Medulla oblongata (tissue), 1 donor: Measurements from ENCODE around the gene PITHD1.
"Not testable (repeated sequence)": the region's sequence is repeated elsewhere in the genome, so short reads cannot be mapped to it uniquely, and the experiment has no call there.

ENCODE experiments used
- DNase-seq: peaks from one replicate; pipeline ENCODE4 v3.0.0-alpha.2; 2015; ENCODE audit errors: extremely low spot score

Gene PITHD1, protein sequence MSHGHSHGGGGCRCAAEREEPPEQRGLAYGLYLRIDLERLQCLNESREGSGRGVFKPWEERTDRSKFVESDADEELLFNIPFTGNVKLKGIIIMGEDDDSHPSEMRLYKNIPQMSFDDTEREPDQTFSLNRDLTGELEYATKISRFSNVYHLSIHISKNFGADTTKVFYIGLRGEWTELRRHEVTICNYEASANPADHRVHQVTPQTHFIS

DNA sequence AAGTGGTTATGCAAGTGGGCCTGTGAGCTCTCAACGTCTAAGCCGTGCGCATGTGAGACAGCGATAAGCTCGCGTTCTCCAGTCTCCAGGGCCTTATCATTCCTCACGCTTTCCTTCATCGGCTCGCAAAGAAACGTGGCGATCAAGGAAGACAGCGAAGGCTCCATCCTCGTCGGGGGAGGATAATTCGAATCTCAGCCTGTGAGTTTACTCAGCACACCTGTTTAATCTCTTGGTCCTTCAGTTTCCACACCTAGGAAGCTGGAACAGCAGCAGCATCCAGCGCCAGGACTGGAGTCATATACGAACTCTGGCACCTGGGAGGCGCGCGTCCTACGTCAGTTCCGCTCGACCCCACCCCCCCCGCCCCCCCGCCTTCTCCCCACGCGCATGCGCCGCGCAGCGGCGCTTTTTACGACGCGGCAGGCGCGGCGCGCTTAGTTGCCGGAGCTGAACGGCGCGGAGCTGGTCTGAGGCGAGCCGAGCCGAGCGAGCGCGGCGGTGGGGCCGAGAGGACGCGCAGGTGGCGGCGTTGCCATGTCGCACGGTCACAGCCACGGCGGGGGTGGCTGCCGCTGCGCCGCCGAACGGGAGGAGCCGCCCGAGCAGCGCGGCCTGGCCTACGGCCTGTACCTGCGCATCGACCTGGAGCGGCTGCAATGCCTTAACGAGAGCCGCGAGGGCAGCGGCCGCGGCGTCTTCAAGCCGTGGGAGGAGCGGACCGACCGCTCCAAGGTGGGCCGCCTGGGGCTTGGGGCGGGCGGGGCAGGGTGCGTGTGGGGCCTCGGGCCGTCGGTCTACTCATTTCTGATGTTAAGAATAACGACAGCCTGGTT, at the start of gene PITHD1:
Gene PITHD1, plus strand, starts transcription at position 440 of the 836 bp plus-strand sequence. Its CDS starts 98 bp downstream, at position 538.
- DNase-seq, result peak; percentile 86

DNA sequence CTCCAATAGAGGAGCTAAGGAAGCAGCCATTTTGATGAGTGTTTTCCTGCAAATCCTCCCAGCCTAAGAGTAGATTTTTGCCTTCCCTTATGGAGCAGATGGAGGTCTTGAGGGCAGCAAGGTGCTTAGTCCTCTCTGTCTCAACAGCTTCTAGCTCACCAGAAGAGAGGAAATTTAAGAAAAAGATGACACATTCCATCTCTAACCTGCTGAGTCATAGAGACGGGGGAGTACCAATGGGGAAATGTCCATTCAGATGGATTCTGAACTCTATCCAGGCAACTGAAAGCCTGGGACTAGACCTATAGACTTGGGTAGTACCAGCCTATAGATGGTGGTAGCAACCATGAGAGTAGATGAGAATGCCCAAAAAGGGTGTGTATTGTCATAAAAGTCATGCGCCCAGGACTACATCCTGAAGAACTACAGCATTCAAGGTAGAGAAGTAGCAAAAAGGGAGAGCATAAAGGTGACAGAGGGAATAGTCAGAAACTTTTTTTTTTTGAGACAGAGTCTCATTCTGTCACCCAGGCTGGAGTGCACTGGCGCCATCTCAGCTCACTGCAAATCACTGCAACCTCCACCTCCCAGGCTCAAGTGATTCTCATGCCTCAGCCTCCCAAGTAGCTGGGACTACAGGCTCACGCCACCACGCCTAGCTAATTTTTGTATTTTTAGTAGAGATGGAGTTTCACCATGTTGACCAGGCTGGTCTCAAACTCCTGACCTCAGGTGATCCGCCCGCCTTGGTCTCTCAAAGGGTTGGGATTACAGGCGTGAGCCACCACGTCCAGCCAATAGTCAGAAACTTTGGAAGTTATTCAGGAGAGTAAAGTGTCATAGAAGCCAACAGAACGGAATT, 45.6 kb upstream of the PITHD1 start:
- DNase-seq, result no peak

DNA sequence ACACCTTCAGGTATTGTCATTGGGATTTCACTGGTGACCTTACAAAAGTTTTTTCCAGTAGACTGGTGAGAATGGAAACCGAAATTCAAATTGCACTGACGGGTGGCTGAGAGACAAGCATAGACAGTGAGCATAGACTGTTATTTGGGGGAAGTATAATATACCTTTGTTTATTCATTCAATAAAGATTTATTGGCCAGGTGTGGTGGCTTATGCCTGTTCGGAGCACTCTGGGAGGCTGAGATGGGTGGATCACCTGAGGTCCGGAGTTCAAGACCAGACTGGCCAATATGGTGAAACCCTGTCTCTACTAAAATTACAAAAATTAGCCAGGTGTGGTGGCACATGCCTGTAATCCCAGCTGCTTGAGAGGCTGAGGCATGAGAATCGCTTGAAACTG, 44.9 kb upstream of the PITHD1 start:
- not testable (repeated sequence) for DNase-seq

DNA sequence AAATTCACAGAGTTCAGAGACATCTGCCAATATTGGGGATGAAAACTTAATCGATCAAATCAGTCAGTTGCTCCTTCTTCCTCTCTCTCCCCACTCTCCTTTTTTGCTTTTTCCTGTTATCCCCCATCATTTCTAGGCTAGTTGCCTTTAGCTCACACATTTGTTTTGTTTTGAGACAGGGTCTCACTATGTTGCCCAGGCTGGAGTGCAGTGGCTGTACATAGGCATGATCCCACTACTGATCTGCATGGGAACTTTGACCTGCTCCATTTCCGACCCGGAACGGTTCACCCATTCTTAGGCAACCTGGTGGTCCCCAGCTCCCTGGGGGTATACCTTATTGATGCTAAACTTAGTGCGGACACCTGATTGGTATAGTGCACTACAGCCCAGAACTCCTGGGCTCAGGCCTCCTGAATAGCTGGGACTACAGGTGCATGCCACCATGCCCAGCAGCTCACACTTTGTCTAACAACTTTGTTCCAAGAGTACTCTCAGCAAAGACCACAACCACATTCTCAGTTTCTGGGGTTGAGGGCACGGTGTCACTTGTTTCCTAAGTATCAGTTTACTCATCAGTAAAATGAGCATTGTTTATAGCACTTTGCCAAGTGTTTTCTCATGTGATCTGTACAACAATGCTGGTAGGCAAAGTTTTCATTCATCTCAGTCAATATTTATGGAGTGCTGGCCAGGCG, 41.6 kb upstream of the PITHD1 start:
- DNase-seq, result no peak

GRCh38 chr1:23741609-23742008, 36.6 kb upstream of the PITHD1 start:
- DNase-seq, result no peak

- DNase-seq, result no peak
These were observed 35.4 kb upstream of the PITHD1 start for GRCh38 chr1:23742670-23743286.

GRCh38 chr1:23743287-23744152, 34.7 kb upstream of the PITHD1 start, which contains the start of gene ELOA:
Gene ELOA (plus strand): TSS chr1:23743471. CDS start chr1:23743504, 33 bp downstream.
- peak; percentile 72 for DNase-seq

DNA sequence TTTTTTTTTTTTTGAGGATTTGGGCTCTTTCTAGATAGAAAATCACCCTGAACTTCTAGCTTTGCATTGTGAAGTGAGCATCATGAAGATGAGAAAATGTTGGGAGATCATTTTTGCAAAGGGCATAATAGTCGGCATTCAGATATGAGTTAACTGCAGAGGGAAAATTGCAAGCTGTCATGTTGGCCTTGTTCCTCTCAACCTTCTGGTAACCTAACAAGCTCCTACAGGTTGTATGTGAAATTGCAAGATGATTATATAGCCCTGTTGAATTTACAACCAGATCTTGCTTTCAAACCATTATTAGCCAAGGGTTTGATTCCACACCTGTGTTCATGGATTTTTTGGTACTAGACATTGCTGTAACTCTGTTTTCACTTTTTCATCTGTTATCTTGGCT, 32.7 kb upstream of the PITHD1 start:
- DNase-seq, result no peak

- DNase-seq, result no peak
These were observed 30.2 kb upstream of the PITHD1 start for GRCh38 chr1:23748016-23748415.

- peak; percentile 44 for DNase-seq
These were observed 27.0 kb upstream of the PITHD1 start for GRCh38 chr1:23751050-23751814.

DNA sequence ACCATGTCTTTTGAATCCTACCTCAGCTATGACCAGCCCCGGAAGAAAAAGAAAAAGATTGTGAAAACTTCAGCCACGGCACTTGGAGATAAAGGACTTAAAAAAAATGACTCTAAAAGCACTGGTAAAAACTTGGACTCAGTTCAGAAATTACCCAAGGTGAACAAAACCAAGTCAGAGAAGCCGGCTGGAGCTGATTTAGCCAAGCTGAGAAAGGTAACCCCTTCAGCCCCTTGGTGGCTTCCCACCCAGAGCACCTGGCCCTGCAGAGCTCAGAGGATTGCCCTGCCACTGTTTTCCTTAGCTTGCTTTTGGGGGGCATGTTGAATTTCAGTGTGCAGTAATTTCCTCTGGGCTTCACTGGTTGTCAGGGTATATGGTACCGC, 26.4 kb upstream of the PITHD1 start:
- DNase-seq, result no peak

DNA sequence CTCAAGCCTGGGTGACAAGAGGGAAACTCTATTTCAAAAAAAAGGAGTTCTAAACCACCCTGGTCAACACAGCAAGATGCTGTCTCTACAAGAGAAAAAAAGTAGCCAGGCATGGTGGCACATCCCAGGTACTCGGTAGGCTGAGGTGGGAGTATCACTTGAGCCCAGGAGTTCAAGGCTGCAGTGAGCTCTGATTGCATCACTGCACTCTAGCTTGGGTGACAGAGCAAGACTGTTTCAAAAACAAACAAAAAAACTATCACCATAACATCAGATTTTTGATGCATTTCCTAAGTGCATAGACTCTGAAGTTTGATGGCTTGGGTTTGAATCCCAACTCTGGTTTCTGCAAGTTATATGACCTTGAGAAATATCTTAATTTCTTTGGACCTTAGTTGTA, 25.3 kb upstream of the PITHD1 start:
- no peak for DNase-seq

DNA sequence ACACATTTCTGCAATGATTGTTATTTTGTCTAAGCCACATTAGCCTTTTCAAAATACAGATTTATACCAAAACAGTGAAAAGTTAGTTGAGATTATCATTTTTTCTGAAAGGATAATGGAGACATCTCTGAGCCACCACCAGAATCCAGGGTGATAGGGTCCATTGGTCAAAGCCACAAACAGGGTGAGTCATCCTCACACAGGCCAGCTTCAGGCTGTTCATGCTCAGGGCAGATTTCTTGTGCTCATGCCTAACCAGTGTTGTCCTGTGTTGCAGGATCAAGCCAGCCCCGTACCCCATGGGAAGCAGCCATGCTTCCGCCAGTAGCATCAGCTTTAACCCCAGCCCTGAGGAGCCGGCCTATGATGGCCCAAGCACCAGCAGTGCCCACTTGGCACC, 21.5 kb upstream of the PITHD1 start:
- DNase-seq, result no peak

GRCh38 chr1:23757812-23758211, 20.4 kb upstream of the PITHD1 start:
- DNase-seq, result no peak

- DNase-seq, result peak; percentile 81
These were observed 18.9 kb upstream of the PITHD1 start for GRCh38 chr1:23759277-23759676.

- DNase-seq, result no peak
These were observed 15.1 kb upstream of the PITHD1 start for GRCh38 chr1:23763041-23763577.

DNA sequence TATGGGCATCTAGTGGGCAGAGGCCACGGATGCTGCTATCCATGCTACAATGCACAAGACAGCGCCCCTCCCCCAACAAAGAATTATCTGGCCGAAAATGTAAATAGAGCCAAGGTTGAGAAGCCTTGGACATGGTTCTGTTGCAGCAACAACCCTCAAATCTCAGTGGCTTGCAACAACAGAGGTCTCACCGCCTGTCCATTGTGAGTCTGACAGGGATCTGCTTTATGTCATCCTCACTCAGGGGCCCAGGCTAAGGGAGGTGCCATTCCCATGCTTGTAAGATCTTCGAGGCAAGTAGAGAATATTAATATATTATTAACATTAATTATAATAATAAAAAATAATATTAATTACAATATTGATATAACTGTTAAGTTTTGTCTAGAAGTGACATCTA, 9.5 kb upstream of the PITHD1 start:
- no peak for DNase-seq

DNA sequence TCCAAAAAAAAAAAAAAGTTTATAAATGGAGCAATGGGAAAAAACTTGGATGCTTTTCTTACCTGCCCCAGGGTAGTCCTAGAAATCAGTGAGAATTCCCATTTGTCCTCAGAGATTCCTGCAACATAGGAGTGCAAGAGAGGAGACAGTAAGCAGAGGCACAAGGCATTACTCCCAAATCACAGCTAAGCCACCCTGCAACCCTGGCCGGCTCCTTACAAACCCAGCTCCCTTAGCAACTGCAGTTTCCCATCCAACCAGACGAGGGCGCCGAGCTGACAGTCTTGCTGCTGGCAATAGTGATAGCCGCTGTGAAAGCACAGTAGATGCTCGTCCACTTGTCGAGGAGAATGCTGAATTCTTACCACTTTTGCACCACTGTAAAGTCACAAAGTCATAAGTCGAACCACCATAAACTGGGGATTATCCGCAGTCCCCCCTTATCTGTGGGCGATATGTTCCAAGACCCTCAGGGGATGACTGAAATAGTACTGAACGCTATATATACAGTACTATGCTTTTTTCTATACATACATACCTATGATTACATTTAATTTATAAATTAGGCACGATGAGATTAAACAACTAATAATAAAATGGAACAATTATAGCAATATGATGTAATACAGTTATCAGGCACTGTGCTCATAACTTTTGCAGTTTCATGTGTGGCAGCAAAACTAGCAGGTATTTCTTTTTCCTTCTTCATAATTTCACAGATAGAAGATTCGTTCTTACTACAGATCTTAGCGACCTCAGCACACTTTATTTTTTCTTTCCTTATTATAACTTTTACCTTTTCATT, 6.0 kb upstream of the PITHD1 start:
- peak; percentile 90 for DNase-seq
